ENCODE data around the gene SMIM7. TPM values are rescaled to one million over a fixed set of nuclear protein-coding genes. Genes with fewer than 3 reads are reported as not detected.

SMIM7 gene
- total RNA-seq, 1 experiment from 2014 or later, result 55.9 TPM

DNA sequence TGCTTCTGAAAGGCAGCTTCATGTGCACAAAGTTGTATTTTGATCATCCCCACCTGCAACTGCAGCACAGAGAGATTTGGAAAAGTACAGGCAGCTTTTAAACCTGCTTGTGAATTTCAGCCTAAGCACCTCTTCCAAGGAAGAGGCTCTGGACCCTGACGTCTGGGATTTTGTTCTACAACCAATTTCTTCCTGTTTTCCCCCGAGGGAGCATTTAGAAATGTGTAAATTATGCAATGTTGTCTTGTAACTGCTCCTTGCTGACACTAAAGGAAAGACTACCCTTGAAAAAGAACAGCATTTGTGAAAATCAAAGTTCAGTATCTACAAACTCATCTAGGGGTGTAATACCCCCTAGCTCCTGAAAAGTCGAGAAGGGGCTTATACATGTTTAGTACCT lies 47.3 kb downstream of the SMIM7 start (continued):
- TF ChIP-seq, protein P1, sequence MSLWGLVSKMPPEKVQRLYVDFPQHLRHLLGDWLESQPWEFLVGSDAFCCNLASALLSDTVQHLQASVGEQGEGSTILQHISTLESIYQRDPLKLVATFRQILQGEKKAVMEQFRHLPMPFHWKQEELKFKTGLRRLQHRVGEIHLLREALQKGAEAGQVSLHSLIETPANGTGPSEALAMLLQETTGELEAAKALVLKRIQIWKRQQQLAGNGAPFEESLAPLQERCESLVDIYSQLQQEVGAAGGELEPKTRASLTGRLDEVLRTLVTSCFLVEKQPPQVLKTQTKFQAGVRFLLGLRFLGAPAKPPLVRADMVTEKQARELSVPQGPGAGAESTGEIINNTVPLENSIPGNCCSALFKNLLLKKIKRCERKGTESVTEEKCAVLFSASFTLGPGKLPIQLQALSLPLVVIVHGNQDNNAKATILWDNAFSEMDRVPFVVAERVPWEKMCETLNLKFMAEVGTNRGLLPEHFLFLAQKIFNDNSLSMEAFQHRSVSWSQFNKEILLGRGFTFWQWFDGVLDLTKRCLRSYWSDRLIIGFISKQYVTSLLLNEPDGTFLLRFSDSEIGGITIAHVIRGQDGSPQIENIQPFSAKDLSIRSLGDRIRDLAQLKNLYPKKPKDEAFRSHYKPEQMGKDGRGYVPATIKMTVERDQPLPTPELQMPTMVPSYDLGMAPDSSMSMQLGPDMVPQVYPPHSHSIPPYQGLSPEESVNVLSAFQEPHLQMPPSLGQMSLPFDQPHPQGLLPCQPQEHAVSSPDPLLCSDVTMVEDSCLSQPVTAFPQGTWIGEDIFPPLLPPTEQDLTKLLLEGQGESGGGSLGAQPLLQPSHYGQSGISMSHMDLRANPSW (CRISPR knock-in tag; conservative IDR thresholded peaks at IDR 0.05; ENCODE audit: low read depth), result no peak
- TF ChIP-seq MXD4 (CRISPR knock-in tag; IDR thresholded peaks at IDR 0.05; ENCODE audit: borderline replicate concordance) (no peak), ESRRA (CRISPR knock-in tag; IDR thresholded peaks at IDR 0.05; ENCODE audit: borderline replicate concordance) (no peak), FOXP1 (CRISPR knock-in tag; IDR thresholded peaks at IDR 0.05; ENCODE audit: borderline replicate concordance) (no peak), KAT7 (CRISPR knock-in tag; IDR thresholded peaks at IDR 0.05; ENCODE audit: borderline replicate concordance) (no peak), ZNF317 (CRISPR knock-in tag; IDR thresholded peaks at IDR 0.05; ENCODE audit: borderline replicate concordance, low read depth) (no peak), CREM (CRISPR knock-in tag; IDR thresholded peaks at IDR 0.05) (no peak), JUN (CRISPR knock-in tag; IDR thresholded peaks at IDR 0.05) (no peak)
- TF ChIP-seq, protein P2, sequence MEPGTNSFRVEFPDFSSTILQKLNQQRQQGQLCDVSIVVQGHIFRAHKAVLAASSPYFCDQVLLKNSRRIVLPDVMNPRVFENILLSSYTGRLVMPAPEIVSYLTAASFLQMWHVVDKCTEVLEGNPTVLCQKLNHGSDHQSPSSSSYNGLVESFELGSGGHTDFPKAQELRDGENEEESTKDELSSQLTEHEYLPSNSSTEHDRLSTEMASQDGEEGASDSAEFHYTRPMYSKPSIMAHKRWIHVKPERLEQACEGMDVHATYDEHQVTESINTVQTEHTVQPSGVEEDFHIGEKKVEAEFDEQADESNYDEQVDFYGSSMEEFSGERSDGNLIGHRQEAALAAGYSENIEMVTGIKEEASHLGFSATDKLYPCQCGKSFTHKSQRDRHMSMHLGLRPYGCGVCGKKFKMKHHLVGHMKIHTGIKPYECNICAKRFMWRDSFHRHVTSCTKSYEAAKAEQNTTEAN (CRISPR knock-in tag; IDR thresholded peaks at IDR 0.05), result no peak
- TF ChIP-seq, protein P3, sequence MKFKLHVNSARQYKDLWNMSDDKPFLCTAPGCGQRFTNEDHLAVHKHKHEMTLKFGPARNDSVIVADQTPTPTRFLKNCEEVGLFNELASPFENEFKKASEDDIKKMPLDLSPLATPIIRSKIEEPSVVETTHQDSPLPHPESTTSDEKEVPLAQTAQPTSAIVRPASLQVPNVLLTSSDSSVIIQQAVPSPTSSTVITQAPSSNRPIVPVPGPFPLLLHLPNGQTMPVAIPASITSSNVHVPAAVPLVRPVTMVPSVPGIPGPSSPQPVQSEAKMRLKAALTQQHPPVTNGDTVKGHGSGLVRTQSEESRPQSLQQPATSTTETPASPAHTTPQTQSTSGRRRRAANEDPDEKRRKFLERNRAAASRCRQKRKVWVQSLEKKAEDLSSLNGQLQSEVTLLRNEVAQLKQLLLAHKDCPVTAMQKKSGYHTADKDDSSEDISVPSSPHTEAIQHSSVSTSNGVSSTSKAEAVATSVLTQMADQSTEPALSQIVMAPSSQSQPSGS (CRISPR knock-in tag; IDR thresholded peaks at IDR 0.05; ENCODE audit: borderline replicate concordance, low read depth), result no peak
- TF ChIP-seq, protein P4, sequence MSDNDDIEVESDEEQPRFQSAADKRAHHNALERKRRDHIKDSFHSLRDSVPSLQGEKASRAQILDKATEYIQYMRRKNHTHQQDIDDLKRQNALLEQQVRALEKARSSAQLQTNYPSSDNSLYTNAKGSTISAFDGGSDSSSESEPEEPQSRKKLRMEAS (CRISPR knock-in tag; IDR thresholded peaks at IDR 0.05), result no peak
- TF ChIP-seq, protein P5, sequence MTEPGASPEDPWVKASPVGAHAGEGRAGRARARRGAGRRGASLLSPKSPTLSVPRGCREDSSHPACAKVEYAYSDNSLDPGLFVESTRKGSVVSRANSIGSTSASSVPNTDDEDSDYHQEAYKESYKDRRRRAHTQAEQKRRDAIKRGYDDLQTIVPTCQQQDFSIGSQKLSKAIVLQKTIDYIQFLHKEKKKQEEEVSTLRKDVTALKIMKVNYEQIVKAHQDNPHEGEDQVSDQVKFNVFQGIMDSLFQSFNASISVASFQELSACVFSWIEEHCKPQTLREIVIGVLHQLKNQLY (CRISPR knock-in tag; IDR thresholded peaks at IDR 0.05), result no peak
- TF ChIP-seq, protein P6, sequence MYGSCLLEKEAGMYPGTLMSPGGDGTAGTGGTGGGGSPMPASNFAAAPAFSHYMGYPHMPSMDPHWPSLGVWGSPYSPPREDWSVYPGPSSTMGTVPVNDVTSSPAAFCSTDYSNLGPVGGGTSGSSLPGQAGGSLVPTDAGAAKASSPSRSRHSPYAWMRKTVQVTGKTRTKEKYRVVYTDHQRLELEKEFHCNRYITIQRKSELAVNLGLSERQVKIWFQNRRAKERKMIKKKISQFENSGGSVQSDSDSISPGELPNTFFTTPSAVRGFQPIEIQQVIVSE (CRISPR knock-in tag; IDR thresholded peaks at IDR 0.05; ENCODE audit: borderline replicate concordance), result no peak
- TF ChIP-seq, protein P7, sequence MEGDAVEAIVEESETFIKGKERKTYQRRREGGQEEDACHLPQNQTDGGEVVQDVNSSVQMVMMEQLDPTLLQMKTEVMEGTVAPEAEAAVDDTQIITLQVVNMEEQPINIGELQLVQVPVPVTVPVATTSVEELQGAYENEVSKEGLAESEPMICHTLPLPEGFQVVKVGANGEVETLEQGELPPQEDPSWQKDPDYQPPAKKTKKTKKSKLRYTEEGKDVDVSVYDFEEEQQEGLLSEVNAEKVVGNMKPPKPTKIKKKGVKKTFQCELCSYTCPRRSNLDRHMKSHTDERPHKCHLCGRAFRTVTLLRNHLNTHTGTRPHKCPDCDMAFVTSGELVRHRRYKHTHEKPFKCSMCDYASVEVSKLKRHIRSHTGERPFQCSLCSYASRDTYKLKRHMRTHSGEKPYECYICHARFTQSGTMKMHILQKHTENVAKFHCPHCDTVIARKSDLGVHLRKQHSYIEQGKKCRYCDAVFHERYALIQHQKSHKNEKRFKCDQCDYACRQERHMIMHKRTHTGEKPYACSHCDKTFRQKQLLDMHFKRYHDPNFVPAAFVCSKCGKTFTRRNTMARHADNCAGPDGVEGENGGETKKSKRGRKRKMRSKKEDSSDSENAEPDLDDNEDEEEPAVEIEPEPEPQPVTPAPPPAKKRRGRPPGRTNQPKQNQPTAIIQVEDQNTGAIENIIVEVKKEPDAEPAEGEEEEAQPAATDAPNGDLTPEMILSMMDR (IDR thresholded peaks at IDR 0.05), result no peak
- TF ChIP-seq, protein P8, sequence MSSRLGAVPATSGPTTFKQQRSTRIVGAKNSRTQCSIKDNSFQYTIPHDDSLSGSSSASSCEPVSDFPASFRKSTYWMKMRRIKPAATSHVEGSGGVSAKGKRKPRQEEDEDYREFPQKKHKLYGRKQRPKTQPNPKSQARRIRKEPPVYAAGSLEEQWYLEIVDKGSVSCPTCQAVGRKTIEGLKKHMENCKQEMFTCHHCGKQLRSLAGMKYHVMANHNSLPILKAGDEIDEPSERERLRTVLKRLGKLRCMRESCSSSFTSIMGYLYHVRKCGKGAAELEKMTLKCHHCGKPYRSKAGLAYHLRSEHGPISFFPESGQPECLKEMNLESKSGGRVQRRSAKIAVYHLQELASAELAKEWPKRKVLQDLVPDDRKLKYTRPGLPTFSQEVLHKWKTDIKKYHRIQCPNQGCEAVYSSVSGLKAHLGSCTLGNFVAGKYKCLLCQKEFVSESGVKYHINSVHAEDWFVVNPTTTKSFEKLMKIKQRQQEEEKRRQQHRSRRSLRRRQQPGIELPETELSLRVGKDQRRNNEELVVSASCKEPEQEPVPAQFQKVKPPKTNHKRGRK (CRISPR knock-in tag; IDR thresholded peaks at IDR 0.05; ENCODE audit: borderline replicate concordance), result no peak
- TF ChIP-seq, protein P9, sequence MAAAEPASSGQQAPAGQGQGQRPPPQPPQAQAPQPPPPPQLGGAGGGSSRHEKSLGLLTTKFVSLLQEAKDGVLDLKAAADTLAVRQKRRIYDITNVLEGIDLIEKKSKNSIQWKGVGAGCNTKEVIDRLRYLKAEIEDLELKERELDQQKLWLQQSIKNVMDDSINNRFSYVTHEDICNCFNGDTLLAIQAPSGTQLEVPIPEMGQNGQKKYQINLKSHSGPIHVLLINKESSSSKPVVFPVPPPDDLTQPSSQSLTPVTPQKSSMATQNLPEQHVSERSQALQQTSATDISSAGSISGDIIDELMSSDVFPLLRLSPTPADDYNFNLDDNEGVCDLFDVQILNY (CRISPR knock-in tag; IDR thresholded peaks at IDR 0.05), result no peak
- TF ChIP-seq, protein P10, sequence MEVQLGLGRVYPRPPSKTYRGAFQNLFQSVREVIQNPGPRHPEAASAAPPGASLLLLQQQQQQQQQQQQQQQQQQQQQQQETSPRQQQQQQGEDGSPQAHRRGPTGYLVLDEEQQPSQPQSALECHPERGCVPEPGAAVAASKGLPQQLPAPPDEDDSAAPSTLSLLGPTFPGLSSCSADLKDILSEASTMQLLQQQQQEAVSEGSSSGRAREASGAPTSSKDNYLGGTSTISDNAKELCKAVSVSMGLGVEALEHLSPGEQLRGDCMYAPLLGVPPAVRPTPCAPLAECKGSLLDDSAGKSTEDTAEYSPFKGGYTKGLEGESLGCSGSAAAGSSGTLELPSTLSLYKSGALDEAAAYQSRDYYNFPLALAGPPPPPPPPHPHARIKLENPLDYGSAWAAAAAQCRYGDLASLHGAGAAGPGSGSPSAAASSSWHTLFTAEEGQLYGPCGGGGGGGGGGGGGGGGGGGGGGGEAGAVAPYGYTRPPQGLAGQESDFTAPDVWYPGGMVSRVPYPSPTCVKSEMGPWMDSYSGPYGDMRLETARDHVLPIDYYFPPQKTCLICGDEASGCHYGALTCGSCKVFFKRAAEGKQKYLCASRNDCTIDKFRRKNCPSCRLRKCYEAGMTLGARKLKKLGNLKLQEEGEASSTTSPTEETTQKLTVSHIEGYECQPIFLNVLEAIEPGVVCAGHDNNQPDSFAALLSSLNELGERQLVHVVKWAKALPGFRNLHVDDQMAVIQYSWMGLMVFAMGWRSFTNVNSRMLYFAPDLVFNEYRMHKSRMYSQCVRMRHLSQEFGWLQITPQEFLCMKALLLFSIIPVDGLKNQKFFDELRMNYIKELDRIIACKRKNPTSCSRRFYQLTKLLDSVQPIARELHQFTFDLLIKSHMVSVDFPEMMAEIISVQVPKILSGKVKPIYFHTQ (CRISPR knock-in tag; IDR thresholded peaks at IDR 0.05), result no peak

Measured in WTC11 (cell line).